ENCODE results near the gene TPCN1.

The TPCN1 gene

DNA sequence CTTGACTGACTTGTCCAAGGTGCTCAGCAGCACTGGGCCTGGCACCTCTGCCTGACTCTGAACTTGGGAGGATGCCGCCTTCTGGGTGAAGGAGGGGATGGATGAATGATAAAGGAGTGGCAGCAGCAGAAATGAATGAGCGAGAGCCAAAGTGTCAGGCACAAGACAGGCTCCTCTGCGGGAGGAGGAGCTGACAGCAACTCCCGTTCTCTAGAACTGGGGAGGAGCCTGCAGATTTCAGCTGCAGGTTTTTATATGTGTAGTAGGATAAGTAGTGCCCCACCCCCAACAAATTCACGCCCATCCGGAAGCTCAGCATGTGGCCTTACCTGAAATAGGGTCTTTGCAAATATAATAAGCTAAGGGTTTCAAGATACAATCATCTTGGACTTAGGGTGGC is 80.5 kb downstream of the TPCN1 start:
- no peak overlapping the region for H3K4me3 ChIP-seq (ENCODE audit: low read depth, low read length)
- TF ChIP-seq, protein P1, sequence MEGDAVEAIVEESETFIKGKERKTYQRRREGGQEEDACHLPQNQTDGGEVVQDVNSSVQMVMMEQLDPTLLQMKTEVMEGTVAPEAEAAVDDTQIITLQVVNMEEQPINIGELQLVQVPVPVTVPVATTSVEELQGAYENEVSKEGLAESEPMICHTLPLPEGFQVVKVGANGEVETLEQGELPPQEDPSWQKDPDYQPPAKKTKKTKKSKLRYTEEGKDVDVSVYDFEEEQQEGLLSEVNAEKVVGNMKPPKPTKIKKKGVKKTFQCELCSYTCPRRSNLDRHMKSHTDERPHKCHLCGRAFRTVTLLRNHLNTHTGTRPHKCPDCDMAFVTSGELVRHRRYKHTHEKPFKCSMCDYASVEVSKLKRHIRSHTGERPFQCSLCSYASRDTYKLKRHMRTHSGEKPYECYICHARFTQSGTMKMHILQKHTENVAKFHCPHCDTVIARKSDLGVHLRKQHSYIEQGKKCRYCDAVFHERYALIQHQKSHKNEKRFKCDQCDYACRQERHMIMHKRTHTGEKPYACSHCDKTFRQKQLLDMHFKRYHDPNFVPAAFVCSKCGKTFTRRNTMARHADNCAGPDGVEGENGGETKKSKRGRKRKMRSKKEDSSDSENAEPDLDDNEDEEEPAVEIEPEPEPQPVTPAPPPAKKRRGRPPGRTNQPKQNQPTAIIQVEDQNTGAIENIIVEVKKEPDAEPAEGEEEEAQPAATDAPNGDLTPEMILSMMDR (IDR thresholded peaks at IDR 0.05; ENCODE audit: control insufficient read depth, extremely low read depth, insufficient read depth): no peak
- DNase-seq (ENCODE audit: low read depth): no peak

DNA sequence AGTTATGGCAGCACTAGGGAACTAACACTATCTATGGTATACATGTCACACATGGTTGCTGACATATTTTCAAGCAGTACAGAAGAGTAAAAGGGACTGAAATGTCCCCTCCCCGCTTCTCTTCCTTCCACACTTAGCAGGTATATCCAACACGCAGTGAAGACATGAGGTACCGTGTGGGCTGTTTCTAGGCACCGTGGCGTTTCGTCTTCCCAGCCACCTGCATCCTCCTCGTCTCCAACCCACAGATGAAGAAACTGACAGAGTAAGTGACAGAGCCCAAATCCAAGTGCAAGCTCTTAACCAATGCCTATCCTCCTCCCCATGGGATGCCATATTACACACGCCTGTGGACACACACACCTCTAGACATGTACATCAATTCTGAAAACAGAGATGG is 81.2 kb downstream of the TPCN1 start:
- TF ChIP-seq, protein P1 (IDR thresholded peaks at IDR 0.05; ENCODE audit: control insufficient read depth, extremely low read depth, insufficient read depth): no peak
- no peak overlapping the region for H3K4me3 ChIP-seq (ENCODE audit: low read depth, low read length)
- no peak for DNase-seq (ENCODE audit: low read depth)

DNA sequence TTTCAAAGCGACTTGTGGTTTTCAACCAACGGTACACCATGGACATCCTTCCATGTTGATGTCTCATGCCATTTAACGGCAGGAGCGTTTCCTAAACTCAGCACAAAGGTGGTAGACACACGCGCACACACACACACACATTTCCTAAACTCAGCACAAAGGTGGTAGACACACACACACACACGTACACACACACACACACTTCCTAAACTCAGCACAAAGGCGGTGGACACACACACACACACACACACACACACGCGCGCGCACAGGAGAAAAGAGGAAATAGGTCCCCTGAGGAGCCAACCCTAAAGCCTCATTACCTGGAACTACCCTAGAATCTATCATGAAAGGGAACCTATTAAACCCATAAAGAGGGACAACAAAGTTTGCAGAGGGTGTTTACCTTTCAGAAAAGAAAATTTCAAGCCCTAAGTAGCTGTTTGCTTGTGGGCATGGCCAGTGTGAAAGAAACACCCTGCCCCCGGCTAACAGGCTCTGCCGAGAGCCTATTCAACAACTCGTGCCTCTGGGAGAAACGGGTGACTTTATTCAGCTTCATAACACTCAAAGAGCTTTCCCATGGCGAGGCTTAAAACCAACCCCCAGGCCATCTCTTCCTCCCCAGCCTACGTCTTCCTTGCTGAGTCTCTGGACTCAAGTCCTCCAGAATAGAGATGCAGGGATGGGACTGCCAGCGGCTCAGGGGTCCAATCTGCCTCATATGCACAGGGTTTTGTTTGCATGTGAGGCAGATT is 81.8 kb downstream of the TPCN1 start:
- peak; percentile 36 for DNase-seq (ENCODE audit: low read depth)
- no peak overlapping the region for H3K4me3 ChIP-seq (ENCODE audit: low read depth, low read length)
- TF ChIP-seq, protein P1 (IDR thresholded peaks at IDR 0.05; ENCODE audit: control insufficient read depth, extremely low read depth, insufficient read depth): no peak

DNA sequence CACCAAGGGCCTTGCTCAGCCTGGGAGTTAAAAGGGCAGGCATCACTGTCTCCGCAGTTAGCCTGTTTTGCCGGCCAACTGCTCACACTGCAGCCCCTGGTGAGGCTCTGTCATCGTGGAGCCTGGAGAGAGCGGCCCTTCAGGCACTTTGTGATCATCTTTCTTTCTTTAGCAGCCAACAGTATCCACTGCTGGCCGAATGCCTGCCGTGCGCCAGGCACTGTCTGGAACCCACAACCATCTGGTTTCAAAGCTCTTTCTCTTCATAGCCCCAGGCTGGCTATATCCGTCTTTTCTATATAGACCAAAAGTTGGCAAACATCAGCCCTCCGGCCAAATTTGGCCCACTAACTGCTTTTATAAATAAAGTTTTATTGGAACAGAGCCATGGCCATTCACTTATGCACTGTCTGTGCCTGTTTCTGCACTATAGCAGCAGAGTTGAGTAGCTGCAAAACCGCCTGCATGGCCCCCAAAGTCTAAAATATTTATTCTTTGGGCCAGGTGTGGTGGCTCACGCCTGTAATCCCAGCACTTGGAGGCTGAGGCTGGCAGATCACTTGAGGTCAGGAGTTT is 84.1 kb downstream of the TPCN1 start:
- TF ChIP-seq, protein P1 (IDR thresholded peaks at IDR 0.05; ENCODE audit: control insufficient read depth, extremely low read depth, insufficient read depth): no peak

DNA sequence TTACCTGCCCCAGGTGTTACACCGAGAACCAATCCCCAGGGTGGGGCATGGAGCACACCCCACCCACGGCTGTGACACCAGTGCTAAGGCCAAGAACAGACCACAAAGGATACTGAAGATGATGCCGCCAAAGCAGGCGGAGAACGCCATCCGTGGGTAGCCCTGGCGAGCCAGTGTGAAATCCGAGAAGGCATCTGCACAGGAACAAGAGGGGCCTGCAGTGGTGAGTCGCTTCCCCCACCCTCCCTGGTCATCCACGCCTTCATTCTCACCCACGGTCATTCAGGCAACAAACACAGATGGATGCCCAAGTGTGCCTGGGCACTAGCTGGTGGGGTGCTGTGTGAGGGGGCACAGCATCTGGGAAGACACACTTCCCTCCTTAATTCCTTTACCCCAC is 85.1 kb downstream of the TPCN1 start:
- DNase-seq (ENCODE audit: low read depth): no peak
- H3K4me3 ChIP-seq (ENCODE audit: low read depth, low read length): no peak overlapping the region
- TF ChIP-seq, protein P1 (IDR thresholded peaks at IDR 0.05; ENCODE audit: control insufficient read depth, extremely low read depth, insufficient read depth): no peak

More for the DNA sequence above, 84.1 kb downstream of the TPCN1 start:
- DNase-seq (ENCODE audit: low read depth): no peak
- no peak overlapping the region for H3K4me3 ChIP-seq (ENCODE audit: low read depth, low read length)

DNA sequence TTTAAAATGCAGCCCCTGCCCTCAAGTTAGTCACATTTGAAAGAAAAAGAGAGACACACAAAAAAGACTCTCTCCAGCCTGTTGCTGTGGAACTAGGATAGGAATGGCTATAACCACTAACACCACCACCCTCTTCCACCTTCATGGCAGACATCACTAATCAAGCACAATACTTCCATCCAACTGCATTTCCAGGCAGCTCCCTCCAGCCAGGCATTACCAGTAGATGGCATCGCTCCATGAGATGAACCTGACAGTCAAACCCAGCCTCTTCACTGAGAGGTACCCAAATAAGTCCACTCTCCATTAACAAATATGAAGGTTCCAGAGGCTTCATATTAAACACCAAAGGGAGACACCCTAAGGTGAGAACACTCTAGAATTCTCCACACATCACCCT is 89.2 kb downstream of the TPCN1 start:
- H3K4me3 ChIP-seq (ENCODE audit: low read depth, low read length): no peak overlapping the region
- no peak for DNase-seq (ENCODE audit: low read depth)
- TF ChIP-seq, protein P1 (IDR thresholded peaks at IDR 0.05; ENCODE audit: control insufficient read depth, extremely low read depth, insufficient read depth): peak; percentile 48

Measured in LNCaP clone FGC (cell line).